Body of pancreas (tissue), 4 donors: ENCODE results near the gene FCHO1. TPM values are rescaled to one million over a fixed set of nuclear protein-coding genes. Genes with fewer than 3 reads are reported as not detected.
"Not testable (repeated sequence)": the region's sequence is repeated elsewhere in the genome, so short reads cannot be mapped to it uniquely, and the experiment has no call there.

Source experiments
- ATAC-seq: fragments of 150-250 bp; one replicate; pipeline ENCODE4 v1.9.1; 2016
- DNase-seq, 4 donors: peaks; one replicate each; pipeline ENCODE4 v3.0.0-alpha.2; 2019
- H3K27ac ChIP-seq, 4 donors: fragments of 200-600 bp; sonication (generic); 1 replicate in 3 of 4; 2 replicates in 1 of 4; pipeline versions ENCODE4 v1.5.1 to v1.6.1; 2016 to 2019; ENCODE audit warnings: mild to moderate bottlenecking in 1 of 4, mixed read lengths in 1 of 4, moderate library complexity in 1 of 4
- H3K27me3 ChIP-seq, 2 donors: fragments of 200-600 bp; sonication (generic); one replicate each; pipeline ENCODE4 v1.6.0; 2016; ENCODE audit warnings: mild to moderate bottlenecking in 1 of 2
- H3K36me3 ChIP-seq, 2 donors: fragments of 200-600 bp; sonication (generic); replicated peaks in 1 of 2; 2 replicates each; pipeline ENCODE4 v1.5.1; 2016; ENCODE audit warnings: low read depth in 2 of 2; ENCODE audit not compliant: insufficient read depth in 1 of 2
- H3K4me1 ChIP-seq: fragments of 200-600 bp; sonication (generic); one replicate; pipeline ENCODE4 v1.6.0; 2016
- H3K4me3 ChIP-seq, 2 donors: fragments of 200-600 bp; sonication (generic); 1 replicate in 1 of 2; 2 replicates in 1 of 2; pipeline ENCODE4 v1.5.1; 2016 to 2019
- H3K9me3 ChIP-seq, 3 donors: fragments of 200-600 bp; sonication (generic); 1 replicate in 2 of 3; 2 replicates in 1 of 3; pipeline ENCODE4 v1.5.1; 2016
- CTCF ChIP-seq, 7 experiments: fragments of 450-650 bp in 4 of 7; fragments of 200-600 bp in 3 of 7; sonication (generic) in 3 of 7; IDR thresholded peaks; one replicate each; pipeline ENCODE4 v1.5.1; 2016 to 2019; ENCODE audit warnings: antibody characterized with exemption in 7 of 7
- POLR2A ChIP-seq, 3 donors: fragments of 450-650 bp; IDR thresholded peaks; one replicate each; pipeline ENCODE4 v1.6.1; 2016; ENCODE audit warnings: antibody characterized with exemption in 3 of 3, mild to moderate bottlenecking in 2 of 3
- WGBS, 2 donors: methylation state at CpG; one replicate each; pipeline ENCODE4 v1.1.5; 2017; 5-methylcytosine and 5-hydroxymethylcytosine counted together
- intact Hi-C: fragments of 100-400 bp; cut with DNase I; formaldehyde crosslinking; loops from one replicate; pipeline ENCODE4 v1.15.1; 2023
- total RNA-seq, 2 donors: library from RNA; depleted of rRNA; stranded (reverse); fragments of >200 nt; gene quantifications; one replicate each; pipeline ENCODE4 v1.1.0, GENCODE V29; 2016

The FCHO1 gene
- total RNA-seq, 2 donors from 2014 or later = 1.6 TPM; not detected in 1

DNA sequence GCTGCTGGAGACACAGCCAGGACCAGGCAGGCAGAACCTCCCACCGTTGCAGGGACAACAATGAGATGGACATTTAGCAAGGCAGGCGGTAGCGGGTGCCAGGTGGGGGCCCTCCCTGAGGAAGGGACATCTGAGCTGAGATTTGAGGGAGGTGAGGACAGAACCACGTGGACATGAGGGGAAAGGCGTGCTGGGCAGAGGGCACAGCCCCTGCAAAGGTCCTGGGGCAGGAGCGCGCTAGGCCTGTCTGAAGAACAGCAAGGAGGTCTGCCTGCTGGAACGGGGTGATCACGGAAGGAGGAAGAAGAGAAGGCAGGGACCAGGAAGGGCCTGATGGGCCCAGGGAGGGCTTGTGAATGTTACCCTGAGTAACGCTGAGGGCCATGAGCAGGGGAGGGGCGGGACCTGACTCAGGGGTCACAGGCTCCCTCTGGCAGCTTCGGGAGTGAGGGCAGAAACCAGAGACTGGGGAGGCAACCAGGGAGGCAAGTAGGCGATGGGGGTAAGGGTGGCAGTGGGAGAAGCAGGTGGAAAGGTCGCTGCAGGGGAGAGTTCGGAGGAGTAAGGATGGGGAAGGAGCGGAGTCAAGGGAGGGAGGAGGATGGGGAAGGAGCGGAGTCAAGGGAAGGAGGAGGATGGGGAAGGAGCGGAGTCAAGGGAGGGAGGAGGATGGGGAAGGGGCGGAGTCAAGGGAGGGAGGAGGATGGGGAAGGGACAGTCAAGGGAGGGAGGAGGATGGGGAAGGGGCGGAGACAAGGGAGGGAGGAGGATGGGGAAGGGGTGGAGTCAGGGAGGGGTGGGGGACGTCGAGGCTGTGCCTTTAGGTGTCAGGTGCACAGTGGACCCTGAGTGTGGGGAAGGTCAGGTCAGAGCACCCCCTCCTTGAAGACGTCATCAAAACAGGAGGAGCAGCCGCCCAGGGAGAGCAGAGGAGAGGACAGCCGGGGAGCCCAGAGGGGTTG is 28.0 kb downstream of the FCHO1 start:
- no peak for ATAC-seq
- H3K27ac ChIP-seq = no peak overlapping the region

DNA sequence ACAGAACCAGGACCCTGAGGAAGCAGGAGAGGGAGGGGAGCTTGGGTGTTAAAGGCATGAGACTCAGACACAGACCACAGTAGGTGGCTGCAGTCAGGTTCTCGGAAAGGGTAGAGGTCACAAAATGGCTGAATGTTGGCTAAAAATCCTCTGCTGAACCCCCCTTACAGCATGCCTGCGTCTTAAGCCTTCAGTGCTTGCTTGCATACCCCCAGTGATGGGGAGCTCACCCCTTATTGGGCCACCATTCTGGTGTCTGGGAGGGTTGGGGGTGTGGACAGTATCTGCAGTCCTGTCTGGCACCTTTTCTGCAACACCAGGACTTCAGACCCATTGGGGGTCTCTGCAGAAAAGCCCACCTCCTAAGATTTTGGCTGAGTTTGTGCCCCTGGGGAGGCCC is 29.5 kb downstream of the FCHO1 start:
- ATAC-seq = no peak
- no peaks in the 10 kb centered on the region for H3K27me3 ChIP-seq
- 72 to 81% methylated on average over 2 of the region's 2 CpGs for WGBS, 2 donors
- no peaks in the 10 kb centered on the region for H3K36me3 ChIP-seq
- no peak overlapping the region for H3K27ac ChIP-seq
- H3K4me3 ChIP-seq = no peak overlapping the region
- no peaks in the 10 kb centered on the region for H3K9me3 ChIP-seq
- H3K4me1 ChIP-seq = peaks cover 6% of the 10 kb centered on the region
- intact Hi-C loops = loop anchor here (10.0 kb wide), 1 partner anchor 74 kb away; the partner anchor contains the start of gene RPL18A
- no peak for TF ChIP-seq POLR2A (IDR thresholded peaks at IDR 0.05)
- no peak for TF ChIP-seq CTCF (IDR thresholded peaks at IDR 0.05)
- no peak for DNase-seq

More for the DNA sequence above, 28.0 kb downstream of the FCHO1 start:
- Histone ChIP-seq H3K4me3 (no peak overlapping the region), H3K4me1 (peaks cover 6% of the 10 kb centered on the region), H3K36me3 (no peaks in the 10 kb centered on the region), H3K9me3 (no peaks in the 10 kb centered on the region), H3K27me3 (no peaks in the 10 kb centered on the region)
- WGBS, 2 donors = 21 to 27% methylated on average over 25 of the region's 25 CpGs
- intact Hi-C loops = loop anchor here (10.0 kb wide), 1 partner anchor 164 kb away; no protein-coding TSS in a partner anchor
- TF ChIP-seq CTCF (IDR thresholded peaks at IDR 0.05) = no peak
- TF ChIP-seq POLR2A (IDR thresholded peaks at IDR 0.05) = no peak
- DNase-seq = peak in 1 of 4 donors; percentile 80

DNA sequence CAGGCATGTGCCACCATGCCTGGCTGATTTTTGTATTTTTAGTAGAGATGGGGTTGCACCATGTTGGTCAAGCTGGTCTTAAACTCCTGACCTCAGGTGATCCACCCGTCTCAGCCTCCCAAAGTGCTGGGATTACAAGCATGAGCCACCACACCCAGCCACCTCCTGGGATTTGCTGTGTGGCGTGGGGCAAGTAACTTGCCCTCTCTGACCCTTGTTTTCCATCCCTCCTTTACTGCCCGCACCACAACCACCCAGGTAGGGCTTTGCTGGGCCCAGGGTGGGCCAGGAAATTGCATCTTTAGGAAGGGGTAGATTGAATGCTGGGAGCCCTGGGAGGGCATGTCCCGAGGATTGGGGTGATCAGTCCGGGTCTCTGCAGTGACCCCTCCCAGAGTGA is 32.4 kb downstream of the FCHO1 start:
- H3K4me3 ChIP-seq, DNase-seq, H3K27me3 ChIP-seq, ATAC-seq, H3K27ac ChIP-seq, H3K9me3 ChIP-seq, H3K36me3 ChIP-seq, H3K4me1 ChIP-seq: not testable (repeated sequence)
- intact Hi-C loops = loop anchor here (10.0 kb wide), 1 partner anchor 71 kb away; the partner anchor contains the start of gene RPL18A
- 50 to 61% methylated on average over 5 of the region's 5 CpGs for WGBS, 2 donors

DNA sequence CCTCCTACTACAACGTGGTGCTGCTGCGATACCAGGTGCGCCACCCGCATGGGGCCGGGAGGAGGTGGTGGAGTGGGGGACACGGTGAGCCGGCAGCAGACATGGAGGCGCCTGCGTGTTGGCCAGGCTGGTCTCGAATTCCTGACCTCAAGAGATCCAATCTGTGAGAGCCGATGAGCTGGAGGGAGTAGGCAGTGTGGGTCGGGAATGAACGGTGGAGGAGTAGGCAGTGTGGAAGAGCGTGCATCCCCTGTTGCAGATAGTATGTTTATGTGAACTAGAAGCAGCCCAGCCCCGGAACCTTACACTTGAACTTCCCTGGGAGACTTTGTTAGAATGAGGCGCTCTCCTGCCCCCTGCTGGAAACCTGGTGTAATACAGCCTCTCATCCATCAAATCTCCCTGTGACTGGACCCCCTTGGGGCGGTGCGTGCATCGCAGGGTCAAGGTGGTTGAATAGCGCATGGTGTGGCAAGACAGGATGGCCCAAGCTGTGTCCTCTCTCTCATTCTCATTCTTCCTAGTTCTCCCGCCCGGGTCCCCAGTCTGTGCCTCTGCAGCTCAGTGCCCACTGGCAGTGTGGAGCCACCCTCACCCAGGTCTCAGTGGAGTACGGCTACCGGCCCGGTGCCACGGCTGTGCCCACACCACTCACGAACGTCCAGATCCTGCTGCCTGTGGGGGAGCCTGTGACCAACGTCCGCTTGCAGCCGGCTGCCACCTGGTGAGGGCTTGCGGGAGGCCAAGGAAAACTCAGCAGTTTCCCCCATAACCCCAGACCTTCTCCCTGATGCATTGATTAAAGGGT is 33.1 kb downstream of the FCHO1 start:
- peak; percentile 63 for ATAC-seq

More for the DNA sequence above, 33.1 kb downstream of the FCHO1 start:
- no peaks in the 10 kb centered on the region for H3K9me3 ChIP-seq
- no peak for TF ChIP-seq POLR2A (IDR thresholded peaks at IDR 0.05)
- TF ChIP-seq CTCF (IDR thresholded peaks at IDR 0.05) = peak; percentile 41 to 76 (median 65)
- no peaks in the 10 kb centered on the region for H3K36me3 ChIP-seq
- H3K4me3 ChIP-seq = no peak overlapping the region
- DNase-seq = peak; percentile 66 to 73 (median 70)
- no peak overlapping the region for H3K27ac ChIP-seq
- 28 to 38% methylated on average over 19 to 32 of the region's 32 CpGs for WGBS, 2 donors
- H3K27me3 ChIP-seq = no peaks in the 10 kb centered on the region
- H3K4me1 ChIP-seq = no peaks in the 10 kb centered on the region
- intact Hi-C loops = loop anchor here (10.0 kb wide), 1 partner anchor 70 kb away; the partner anchor contains the start of gene RPL18A
